GM23248 (cell line): ENCODE results near the gene PALM. TPM values are rescaled to one million over a fixed set of nuclear protein-coding genes. Genes with fewer than 3 reads are reported as not detected.

Experiments
- DNase-seq: peaks from one replicate; pipeline ENCODE4 v3.0.0-alpha.2; 2015
- H2AFZ ChIP-seq: fragments of 200-600 bp; sonication (generic); 2 replicates; pipeline ENCODE4 v1.6.1; 2016; ENCODE audit warnings: antibody characterized with exemption
- H3F3A ChIP-seq: fragments of 200-600 bp; sonication (generic); 2 replicates; pipeline ENCODE4 v1.6.1; 2016; ENCODE audit warnings: mild to moderate bottlenecking, antibody characterized with exemption, mixed run types; ENCODE audit not compliant: insufficient read depth
- H3K27ac ChIP-seq: fragments of 200-600 bp; sonication (generic); 2 replicates; pipeline ENCODE4 v1.5.1; 2016; ENCODE audit warnings: mild to moderate bottlenecking
- H3K27me3 ChIP-seq: fragments of 200-600 bp; sonication (generic); replicated peaks from 2 replicates; pipeline ENCODE4 v1.6.1; 2016; ENCODE audit warnings: mild to moderate bottlenecking; ENCODE audit not compliant: insufficient read depth
- H3K36me3 ChIP-seq: fragments of 200-600 bp; sonication (generic); 2 replicates; pipeline ENCODE4 v1.6.1; 2016; ENCODE audit warnings: low read depth, mild to moderate bottlenecking
- H3K4me1 ChIP-seq: fragments of 200-600 bp; sonication (generic); 2 replicates; pipeline ENCODE4 v1.6.1; 2016; ENCODE audit warnings: mild to moderate bottlenecking; ENCODE audit not compliant: insufficient read depth
- H3K4me2 ChIP-seq: fragments of 200-600 bp; sonication (generic); one replicate; pipeline ENCODE4 v1.6.1; 2016; ENCODE audit warnings: mild to moderate bottlenecking; ENCODE audit not compliant: unreplicated experiment
- H3K4me3 ChIP-seq: fragments of 200-600 bp; sonication (generic); 2 replicates; pipeline ENCODE4 v1.5.1; 2016; ENCODE audit warnings: mild to moderate bottlenecking
- H3K79me2 ChIP-seq: fragments of 200-600 bp; sonication (generic); 2 replicates; pipeline ENCODE4 v1.6.1; 2016; ENCODE audit warnings: mild to moderate bottlenecking; ENCODE audit not compliant: insufficient read depth
- H3K9ac ChIP-seq: fragments of 200-600 bp; sonication (generic); 2 replicates; pipeline ENCODE4 v1.6.1; 2016; ENCODE audit warnings: mild to moderate bottlenecking
- H3K9me2 ChIP-seq: fragments of 200-600 bp; sonication (generic); 2 replicates; pipeline ENCODE4 v1.6.1; 2016; ENCODE audit warnings: mixed run types, mild to moderate bottlenecking, moderate library complexity; ENCODE audit not compliant: insufficient read depth
- H3K9me3 ChIP-seq: fragments of 200-600 bp; sonication (generic); one replicate; pipeline ENCODE4 v1.6.1; 2017; ENCODE audit warnings: low read depth
- H4K20me1 ChIP-seq: fragments of 200-600 bp; sonication (generic); 2 replicates; pipeline ENCODE4 v1.6.0; 2016; ENCODE audit not compliant: insufficient read depth
- EZH2 ChIP-seq: fragments of 200-600 bp; sonication (generic); IDR thresholded peaks from 2 replicates; pipeline ENCODE4 v1.6.1; 2018; ENCODE audit warnings: antibody characterized with exemption, mild to moderate bottlenecking; ENCODE audit not compliant: insufficient read depth, poor library complexity, severe bottlenecking
- EZH2phosphoT487 ChIP-seq: fragments of 200-600 bp; sonication (generic); IDR thresholded peaks from 2 replicates; pipeline ENCODE4 v1.6.1; 2018; ENCODE audit warnings: antibody characterized with exemption, moderate library complexity, mild to moderate bottlenecking, low read depth; ENCODE audit not compliant: insufficient read depth
- WGBS, 2 experiments: methylation state at CpG; one replicate each; pipeline ENCODE4 v1.1.6; 2015 to 2017; ENCODE audit warnings: low lambda C conversion rate in 2 of 2, low coverage in 1 of 2; ENCODE audit errors: missing lambda C conversion rate in 2 of 2; 5-methylcytosine and 5-hydroxymethylcytosine counted together
- in situ Hi-C: fragments of 300-500 bp; cut with MboI; formaldehyde crosslinking; loops from 2 replicates; pipeline ENCODE4 v1.15.0; 2020
- polyA plus RNA-seq: library from polyadenylated mRNA; unstranded; fragments of >200 nt; fragmentation: Nextera tagmentation; extraction: Ambion mirVana; gene quantifications from 2 replicates; pipeline ENCODE4 v1.2.1, GENCODE V29; 2016
- total RNA-seq: library from RNA; depleted of rRNA; stranded (reverse); fragments of >200 nt; shearing (Covaris generic); gene quantifications from 2 replicates; pipeline ENCODE4 v1.2.3, GENCODE V29; 2014; rRNA removed

The PALM gene
- total and polyA plus RNA-seq, 2 experiments from 2014 or later: 0.36 to 2.7 TPM

DNA sequence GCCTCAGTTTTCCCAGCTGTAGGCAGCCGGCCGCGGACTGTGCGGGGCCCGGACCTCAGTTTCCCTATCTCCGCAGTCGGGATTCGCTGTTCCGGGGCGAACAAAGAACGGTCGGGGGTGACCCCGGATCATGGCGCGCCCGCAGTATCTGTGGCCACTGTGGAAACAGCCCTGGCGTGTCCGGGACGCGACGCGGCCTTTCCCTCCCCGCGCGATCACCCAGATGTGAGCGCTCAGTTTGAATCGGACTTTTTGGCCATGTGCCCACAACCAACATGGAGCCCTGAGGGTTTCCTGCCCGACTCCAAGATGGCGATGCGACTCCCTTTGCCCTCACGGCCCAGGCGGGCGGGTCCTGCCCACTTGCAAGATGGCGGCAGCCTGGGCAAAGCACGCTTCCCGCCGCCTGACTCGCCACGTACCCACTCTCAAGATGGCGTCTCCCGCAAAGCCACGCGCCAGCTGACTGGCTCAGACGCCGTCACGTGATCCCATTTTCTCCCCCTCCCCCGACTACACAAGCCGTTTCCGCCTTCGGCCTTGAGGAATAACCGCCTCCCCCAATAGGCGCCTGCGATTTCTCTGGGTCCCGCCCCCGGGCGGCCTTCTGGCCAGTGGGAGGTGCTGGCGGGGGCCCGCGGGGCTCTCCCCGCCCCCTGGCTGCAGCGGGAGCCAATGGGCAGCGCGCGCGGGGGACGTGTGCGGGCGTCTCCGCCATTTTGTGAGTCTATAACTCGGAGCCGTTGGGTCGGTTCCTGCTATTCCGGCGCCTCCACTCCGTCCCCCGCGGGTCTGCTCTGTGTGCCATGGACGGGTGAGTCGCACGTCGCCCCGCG is 88.2 kb downstream of the PALM start, which contains the start of gene PTBP1:
Gene PTBP1, plus strand, starts transcription at position 761 of the 836 bp plus-strand sequence. Its CDS starts 46 bp downstream, at position 807.
- peaks cover 41% of the 10 kb centered on the region for H3K79me2 ChIP-seq
- H3F3A ChIP-seq: peaks cover 8% of the 10 kb centered on the region
- no peak for TF ChIP-seq EZH2phosphoT487
- TF ChIP-seq EZH2: no peak
- no peaks in the 10 kb centered on the region for H3K9me2 ChIP-seq
- H4K20me1 ChIP-seq: peaks cover 29% of the 10 kb centered on the region
- no peaks in the 10 kb centered on the region for H3K27me3 ChIP-seq
- WGBS, 2 experiments: 1% methylated on average over 63 to 68 of the region's 83 CpGs
- in situ Hi-C loops: no loop called here
- peak within 1 kb of the TSS; percentile 86 for H3K4me3 ChIP-seq
- H3K4me1 ChIP-seq: peaks cover 28% of the 10 kb centered on the region
- peak within 1 kb of the TSS; percentile 93 for H3K27ac ChIP-seq
- DNase-seq: peak; percentile 100
- peak within 1 kb of the TSS; percentile 86 for H2AFZ ChIP-seq
- H3K9me3 ChIP-seq: no peaks in the 10 kb centered on the region
- 0 out of 2 replicates have a peak, but pooled peaks cover 10% of the 10 kb centered on the region for H3K36me3 ChIP-seq
- H3K4me2 ChIP-seq: peak within 1 kb of the TSS; percentile 98
- H3K9ac ChIP-seq: peak within 1 kb of the TSS; percentile 94

Other genes with a start within 250 kb of the PALM start
- not detected in 2 replicates for gene SHC2, start 247.9 kb upstream of the PALM start, total RNA-seq
- gene SHC2, start 247.9 kb upstream of the PALM start, polyA plus RNA-seq: not detected in 2 replicates
- gene MADCAM1, start 212.4 kb upstream of the PALM start, total RNA-seq: 0.54 TPM in 1 of 2 replicates, not detected in the other
- 0.11 and 0.38 TPM in 2 replicates for gene MADCAM1, start 212.4 kb upstream of the PALM start, polyA plus RNA-seq
- 60.5 and 72.2 TPM in 2 replicates for gene TPGS1, start 201.4 kb upstream of the PALM start, total RNA-seq
- gene TPGS1, start 201.4 kb upstream of the PALM start, polyA plus RNA-seq: 18.9 and 22.0 TPM in 2 replicates
- gene CDC34, start 177.2 kb upstream of the PALM start, total RNA-seq: 43.0 and 50.8 TPM in 2 replicates
- 44.4 and 46.4 TPM in 2 replicates for gene CDC34, start 177.2 kb upstream of the PALM start, polyA plus RNA-seq
- gene GZMM, start 164.9 kb upstream of the PALM start, total RNA-seq: not detected in 2 replicates
- gene GZMM, start 164.9 kb upstream of the PALM start, polyA plus RNA-seq: not detected in 2 replicates
- 887 and 955 TPM in 2 replicates for gene BSG, start 136.3 kb upstream of the PALM start, total RNA-seq
- gene BSG, start 136.3 kb upstream of the PALM start, polyA plus RNA-seq: 939 and 970 TPM in 2 replicates
- 1.8 and 3.1 TPM in 2 replicates for gene HCN2, start 119.1 kb upstream of the PALM start, total RNA-seq
- gene HCN2, start 119.1 kb upstream of the PALM start, polyA plus RNA-seq: 0.14 TPM in 1 of 2 replicates, not detected in the other
- 36.2 and 48.8 TPM in 2 replicates for gene POLRMT, start 75.4 kb upstream of the PALM start, total RNA-seq
- gene POLRMT, start 75.4 kb upstream of the PALM start, polyA plus RNA-seq: 21.8 and 23.6 TPM in 2 replicates
- 0.13 and 1.2 TPM in 2 replicates for gene FGF22, start 69.1 kb upstream of the PALM start, total RNA-seq
- gene FGF22, start 69.1 kb upstream of the PALM start, polyA plus RNA-seq: not detected in 2 replicates
- gene RNF126, start 45.7 kb upstream of the PALM start, total RNA-seq: 71.3 and 72.4 TPM in 2 replicates
- 52.7 and 58.5 TPM in 2 replicates for gene RNF126, start 45.7 kb upstream of the PALM start, polyA plus RNA-seq
- gene FSTL3, start 32.5 kb upstream of the PALM start, total RNA-seq: 97.3 and 100 TPM in 2 replicates
- 39.2 and 41.4 TPM in 2 replicates for gene FSTL3, start 32.5 kb upstream of the PALM start, polyA plus RNA-seq
- gene PRSS57, start 13.5 kb upstream of the PALM start, total RNA-seq: not detected in 2 replicates
- gene PRSS57, start 13.5 kb upstream of the PALM start, polyA plus RNA-seq: not detected in 2 replicates
- gene MISP, start 42.2 kb downstream of the PALM start, total RNA-seq: not detected in 2 replicates
- 0.13 TPM in 1 of 2 replicates, not detected in the other for gene MISP, start 42.2 kb downstream of the PALM start, polyA plus RNA-seq
- gene PTBP1, start 88.5 kb downstream of the PALM start, total RNA-seq: 175 and 194 TPM in 2 replicates
- 157 and 160 TPM in 2 replicates for gene PTBP1, start 88.5 kb downstream of the PALM start, polyA plus RNA-seq
- gene PLPPR3, start 113.0 kb downstream of the PALM start, total RNA-seq: 0.32 TPM in 1 of 2 replicates, not detected in the other
- not detected in 2 replicates for gene PLPPR3, start 113.0 kb downstream of the PALM start, polyA plus RNA-seq
- not detected in 2 replicates for gene AZU1, start 118.9 kb downstream of the PALM start, total RNA-seq
- gene AZU1, start 118.9 kb downstream of the PALM start, polyA plus RNA-seq: not detected in 2 replicates
- gene PRTN3, start 132.1 kb downstream of the PALM start, total RNA-seq: not detected in 2 replicates
- not detected in 2 replicates for gene PRTN3, start 132.1 kb downstream of the PALM start, polyA plus RNA-seq
- gene ELANE, start 143.4 kb downstream of the PALM start, total RNA-seq: 1.4 TPM in 1 of 2 replicates, not detected in the other
- gene ELANE, start 143.4 kb downstream of the PALM start, polyA plus RNA-seq: 0.20 and 0.34 TPM in 2 replicates
- 3.2 and 5.7 TPM in 2 replicates for gene CFD, start 150.7 kb downstream of the PALM start, total RNA-seq
- gene CFD, start 150.7 kb downstream of the PALM start, polyA plus RNA-seq: 4.9 and 5.2 TPM in 2 replicates
- gene MED16, start 184.3 kb downstream of the PALM start, total RNA-seq: 20.9 and 26.6 TPM in 2 replicates
- gene MED16, start 184.3 kb downstream of the PALM start, polyA plus RNA-seq: 66.5 and 66.9 TPM in 2 replicates
- not detected in 2 replicates for gene RNU6-9, start 184.5 kb downstream of the PALM start, total RNA-seq
- not detected in 2 replicates for gene RNU6-9, start 184.5 kb downstream of the PALM start, polyA plus RNA-seq
- 41.6 and 50.9 TPM in 2 replicates for gene R3HDM4, start 204.3 kb downstream of the PALM start, total RNA-seq
- 52.7 and 58.1 TPM in 2 replicates for gene R3HDM4, start 204.3 kb downstream of the PALM start, polyA plus RNA-seq
- not detected in 2 replicates for gene KISS1R, start 208.4 kb downstream of the PALM start, total RNA-seq
- gene KISS1R, start 208.4 kb downstream of the PALM start, polyA plus RNA-seq: not detected in 2 replicates
- 6.7 and 8.5 TPM in 2 replicates for gene ARID3A, start 217.1 kb downstream of the PALM start, total RNA-seq
- gene ARID3A, start 217.1 kb downstream of the PALM start, polyA plus RNA-seq: 2.4 and 2.8 TPM in 2 replicates